Osteoblast (primary cell): ENCODE measurements around the gene PALLD. TPM values are rescaled to one million over a fixed set of nuclear protein-coding genes. Genes with fewer than 3 reads are reported as not detected.
A peak's percentile ranks its signal among the peaks of the same experiment; 100 is the strongest.

Experiments used
- DNase-seq: peaks from one replicate; pipeline ENCODE4 v3.0.0; 2011; ENCODE audit warnings: low spot score, mixed read lengths; ENCODE audit not compliant: insufficient read length; ENCODE audit errors: missing footprints
- H2AFZ ChIP-seq: 2 replicates; pipeline ENCODE4 v1.6.0; 2011; ENCODE audit warnings: mild to moderate bottlenecking, low read length
- H3K27ac ChIP-seq: 2 replicates; pipeline ENCODE4 v1.5.1; 2011; ENCODE audit warnings: mild to moderate bottlenecking, low read depth, low read length, moderate library complexity
- H3K27me3 ChIP-seq: 2 replicates; pipeline ENCODE4 v1.6.0; 2012; ENCODE audit warnings: mild to moderate bottlenecking, control low read depth, inconsistent platforms, low read length, moderate library complexity; ENCODE audit not compliant: insufficient read depth
- H3K36me3 ChIP-seq: 2 replicates; pipeline ENCODE4 v1.5.1; 2011; ENCODE audit warnings: mild to moderate bottlenecking, low read length, control low read depth, moderate library complexity; ENCODE audit not compliant: insufficient read depth
- H3K4me1 ChIP-seq: 2 replicates; pipeline ENCODE4 v1.5.1; 2011; ENCODE audit warnings: mild to moderate bottlenecking, low read length, control low read depth, moderate library complexity; ENCODE audit not compliant: insufficient read depth
- H3K4me2 ChIP-seq: 2 replicates; pipeline ENCODE4 v1.6.0; 2011; ENCODE audit warnings: mild to moderate bottlenecking, low read length; ENCODE audit not compliant: insufficient read depth
- H3K4me3 ChIP-seq: fragments of 200-600 bp; sonication (generic); 3 replicates; pipeline ENCODE4 v1.5.1; 2012; ENCODE audit warnings: mild to moderate bottlenecking, low read length, inconsistent platforms; ENCODE audit not compliant: insufficient read depth
- H3K79me2 ChIP-seq: 2 replicates; pipeline ENCODE4 v1.6.0; 2012; ENCODE audit warnings: mild to moderate bottlenecking, low read length, control low read depth, inconsistent platforms; ENCODE audit not compliant: insufficient read depth
- H3K9me3 ChIP-seq: 2 replicates; pipeline ENCODE4 v1.5.1; 2011; ENCODE audit warnings: low read depth, low read length, control low read depth
- H4K20me1 ChIP-seq: 2 replicates; pipeline ENCODE4 v1.6.0; 2012; ENCODE audit warnings: mild to moderate bottlenecking, low read length, control low read depth; ENCODE audit not compliant: insufficient read depth
- total RNA-seq: library from RNA; depleted of rRNA; stranded (reverse); fragments of >200 nt; gene quantifications from 2 replicates; pipeline ENCODE4 v1.2.3, GENCODE V29; 2012
- TF ChIP-seq, protein P1 (sequence below): IDR thresholded peaks from 2 replicates; pipeline ENCODE4 v1.5.1; 2011; ENCODE audit warnings: mild to moderate bottlenecking, low read depth, low read length, moderate library complexity; ENCODE audit errors: extremely low read depth

The PALLD gene
- total RNA-seq, 1 donor: 244 TPM

DNA sequence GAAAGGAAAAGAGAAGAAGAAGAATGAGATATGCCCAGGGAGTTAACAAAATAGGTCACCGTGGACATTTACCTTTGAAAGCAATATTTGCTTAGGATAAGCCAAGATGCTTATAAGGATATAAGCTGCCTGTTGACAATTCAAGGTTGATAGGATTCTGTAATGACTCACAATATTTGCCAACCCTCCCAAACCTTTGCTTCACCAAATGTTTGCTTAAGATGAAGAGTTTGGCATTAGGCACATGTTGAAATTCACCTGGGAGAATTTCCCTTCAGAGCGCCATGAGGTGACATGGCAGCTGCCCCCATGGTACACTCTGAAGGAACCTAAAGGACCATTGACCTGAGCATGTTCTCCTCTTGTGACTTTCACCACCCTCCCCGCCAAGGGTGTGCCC lies 4.6 kb downstream of the PALLD start:
- no peak for DNase-seq
- H3K4me2 ChIP-seq: no peak overlapping the region

DNA sequence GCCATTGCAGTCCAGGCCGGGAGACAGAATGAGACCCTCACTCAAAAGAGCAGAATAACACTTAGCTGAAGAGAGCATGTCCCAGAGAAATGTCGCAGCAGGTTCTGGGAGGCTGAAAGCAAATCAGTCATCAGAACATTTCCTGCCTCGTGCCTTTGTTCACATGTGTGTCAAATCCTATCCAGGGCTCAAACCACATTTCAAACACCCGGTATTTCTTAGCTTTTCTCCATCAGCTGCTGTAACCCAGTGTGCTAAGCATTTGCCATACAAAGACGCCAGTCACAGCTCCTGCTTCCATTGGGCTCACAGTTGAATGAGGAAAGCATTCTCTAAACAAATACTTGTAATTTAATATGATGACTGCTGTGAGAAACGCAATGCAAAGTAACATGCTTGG lies 6.0 kb downstream of the PALLD start:
- Histone ChIP-seq H3K36me3 (no peaks in the 10 kb centered on the region), H3K27ac (no peak overlapping the region), H3K9me3 (no peaks in the 10 kb centered on the region), H3K4me2 (no peak overlapping the region), H2AFZ (peak overlapping the region; percentile 67), H4K20me1 (no peaks in the 10 kb centered on the region), H3K79me2 (no peaks in the 10 kb centered on the region), H3K4me1 (peaks cover 7% of the 10 kb centered on the region), H3K4me3 (no peak overlapping the region), H3K27me3 (no peaks in the 10 kb centered on the region)
- DNase-seq: no peak
- TF ChIP-seq, protein P1, sequence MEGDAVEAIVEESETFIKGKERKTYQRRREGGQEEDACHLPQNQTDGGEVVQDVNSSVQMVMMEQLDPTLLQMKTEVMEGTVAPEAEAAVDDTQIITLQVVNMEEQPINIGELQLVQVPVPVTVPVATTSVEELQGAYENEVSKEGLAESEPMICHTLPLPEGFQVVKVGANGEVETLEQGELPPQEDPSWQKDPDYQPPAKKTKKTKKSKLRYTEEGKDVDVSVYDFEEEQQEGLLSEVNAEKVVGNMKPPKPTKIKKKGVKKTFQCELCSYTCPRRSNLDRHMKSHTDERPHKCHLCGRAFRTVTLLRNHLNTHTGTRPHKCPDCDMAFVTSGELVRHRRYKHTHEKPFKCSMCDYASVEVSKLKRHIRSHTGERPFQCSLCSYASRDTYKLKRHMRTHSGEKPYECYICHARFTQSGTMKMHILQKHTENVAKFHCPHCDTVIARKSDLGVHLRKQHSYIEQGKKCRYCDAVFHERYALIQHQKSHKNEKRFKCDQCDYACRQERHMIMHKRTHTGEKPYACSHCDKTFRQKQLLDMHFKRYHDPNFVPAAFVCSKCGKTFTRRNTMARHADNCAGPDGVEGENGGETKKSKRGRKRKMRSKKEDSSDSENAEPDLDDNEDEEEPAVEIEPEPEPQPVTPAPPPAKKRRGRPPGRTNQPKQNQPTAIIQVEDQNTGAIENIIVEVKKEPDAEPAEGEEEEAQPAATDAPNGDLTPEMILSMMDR: no peak

More for the DNA sequence above, 4.6 kb downstream of the PALLD start:
- Histone ChIP-seq H3K27me3 (no peaks in the 10 kb centered on the region), H3K79me2 (no peaks in the 10 kb centered on the region), H3K27ac (no peak overlapping the region), H2AFZ (no peak overlapping the region), H3K4me3 (no peak overlapping the region), H3K36me3 (no peaks in the 10 kb centered on the region), H3K4me1 (peaks cover 22% of the 10 kb centered on the region), H4K20me1 (no peaks in the 10 kb centered on the region), H3K9me3 (no peaks in the 10 kb centered on the region)
- TF ChIP-seq, protein P1: no peak

DNA sequence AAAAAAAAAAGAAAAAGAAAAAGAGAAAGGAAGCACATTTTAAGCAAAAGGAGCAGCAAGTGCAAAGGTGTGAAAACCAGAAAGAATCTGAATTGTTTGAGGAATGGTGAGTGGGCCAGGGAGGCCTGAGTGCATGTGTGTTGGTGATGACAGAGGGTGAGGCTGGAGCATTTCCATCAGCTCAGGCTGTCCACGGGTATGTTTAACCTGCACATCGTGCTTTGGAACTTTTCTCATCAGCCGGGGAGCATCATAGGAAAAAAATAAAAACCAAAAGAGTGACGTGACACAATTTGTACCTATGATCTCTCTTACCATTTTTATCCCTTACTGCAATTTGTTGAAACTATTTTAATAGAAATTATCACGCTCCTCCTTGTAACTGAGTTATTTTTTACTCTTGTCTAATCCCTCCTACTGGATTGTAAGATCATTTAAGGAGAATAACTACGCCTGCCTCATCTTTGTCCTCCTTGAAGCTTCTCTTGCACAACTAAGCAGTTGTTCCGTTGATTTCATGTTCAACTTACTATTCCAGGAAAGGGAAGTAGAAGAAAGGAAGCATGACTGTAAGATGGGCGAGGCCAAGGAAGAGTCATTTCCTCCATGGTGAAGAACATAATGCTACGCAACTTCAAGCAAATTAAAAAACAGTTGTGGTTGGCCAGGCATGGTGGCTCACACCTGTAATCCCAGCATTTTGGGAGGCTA lies 7.0 kb downstream of the PALLD start:
- Histone ChIP-seq H3K27me3 (no peaks in the 10 kb centered on the region), H3K36me3 (no peaks in the 10 kb centered on the region), H3K79me2 (no peaks in the 10 kb centered on the region), H3K27ac (no peak overlapping the region), H4K20me1 (no peaks in the 10 kb centered on the region), H2AFZ (no peak overlapping the region), H3K4me2 (no peak overlapping the region), H3K4me1 (no peaks in the 10 kb centered on the region), H3K4me3 (no peak overlapping the region), H3K9me3 (no peaks in the 10 kb centered on the region)
- no peak for DNase-seq
- TF ChIP-seq, protein P1: no peak

DNA sequence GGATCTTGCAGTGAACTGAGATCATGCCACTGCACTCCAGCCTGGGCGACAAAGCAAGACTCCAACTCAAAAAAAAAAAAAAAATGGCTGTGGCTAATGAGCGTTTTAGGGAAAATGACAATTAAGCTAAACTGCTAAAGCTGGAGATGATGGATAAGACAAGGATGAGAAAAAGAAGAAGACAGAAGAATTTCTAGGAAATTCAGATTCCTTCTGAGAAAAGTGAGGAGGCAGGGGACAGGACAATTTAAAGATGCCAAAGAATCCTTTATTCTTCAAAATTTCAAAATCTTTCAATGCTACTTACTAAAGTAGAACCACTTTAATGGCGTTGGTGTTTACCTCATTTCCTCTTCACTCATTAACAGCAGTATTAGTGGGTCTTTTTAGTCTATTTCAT lies 7.7 kb downstream of the PALLD start:
- H3K27ac ChIP-seq: no peak overlapping the region
- no peaks in the 10 kb centered on the region for H3K36me3 ChIP-seq
- no peaks in the 10 kb centered on the region for H3K79me2 ChIP-seq
- no peak overlapping the region for H3K4me3 ChIP-seq
- no peaks in the 10 kb centered on the region for H4K20me1 ChIP-seq
- TF ChIP-seq, protein P1: no peak
- peaks cover under 1% of the 10 kb centered on the region for H3K4me1 ChIP-seq
- H3K27me3 ChIP-seq: no peaks in the 10 kb centered on the region
- no peak overlapping the region for H2AFZ ChIP-seq
- no peak for DNase-seq
- H3K4me2 ChIP-seq: no peak overlapping the region
- H3K9me3 ChIP-seq: no peaks in the 10 kb centered on the region
